G401.6 (cell line): ENCODE measurements around the gene CCDC85A.

Source experiments
- FAIRE-seq: peaks from 2 replicates; lab custom pipeline; 2012; peaks lifted over from hg19 to GRCh38; lab: Jason Lieb, UNC

The CCDC85A gene

DNA sequence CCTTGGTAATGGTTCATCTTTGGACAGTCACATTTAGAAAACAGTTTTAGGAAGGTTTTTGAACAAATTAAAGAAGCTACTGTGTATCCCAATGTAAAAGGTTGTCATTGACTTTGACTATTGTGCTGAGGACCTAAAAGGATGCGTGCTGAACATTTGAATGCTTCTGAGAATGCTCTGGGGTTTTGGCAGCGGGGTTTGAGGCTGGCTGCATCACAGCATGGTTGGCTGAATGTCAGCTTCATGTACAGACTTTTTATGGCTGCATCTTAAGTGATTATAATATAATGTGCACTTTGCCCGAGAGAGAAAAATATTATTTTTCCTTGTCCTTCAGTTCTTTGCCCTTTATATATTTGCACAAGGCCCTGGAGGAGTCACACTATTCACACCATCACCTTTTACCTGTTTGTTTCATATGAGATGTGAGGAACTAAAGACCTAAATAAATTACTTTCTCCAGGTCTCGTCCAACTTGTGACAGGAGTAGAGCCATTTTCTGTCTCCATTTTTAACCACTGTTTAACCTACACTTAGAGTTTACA is 125.9 kb downstream of the CCDC85A start:
- FAIRE-seq, result no peak

GRCh38 chr2:56313500-56313921 is 129.7 kb downstream of the CCDC85A start:
- no peak for FAIRE-seq

DNA sequence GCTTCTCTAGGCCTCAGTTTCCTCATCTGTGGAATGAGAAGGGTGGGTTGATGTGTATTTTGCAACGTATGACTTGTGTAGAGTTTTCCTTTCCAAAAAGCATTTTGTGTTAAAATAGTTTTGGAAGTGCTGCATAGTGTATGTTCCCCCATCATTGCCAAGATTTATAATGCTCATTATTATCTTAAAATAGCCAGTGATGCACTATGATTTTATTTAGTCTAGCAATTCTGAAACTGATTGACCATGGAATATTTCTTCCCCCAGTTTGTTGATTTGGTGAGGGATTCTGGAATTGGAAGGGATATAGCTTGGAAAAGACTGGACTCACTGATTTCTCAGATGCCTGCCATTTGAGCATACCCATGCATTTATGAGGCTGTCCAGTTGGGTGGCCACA is 130.6 kb downstream of the CCDC85A start:
- FAIRE-seq, result no peak

- FAIRE-seq, result no peak
These were observed 131.0 kb downstream of the CCDC85A start for GRCh38 chr2:56314796-56315195.

DNA sequence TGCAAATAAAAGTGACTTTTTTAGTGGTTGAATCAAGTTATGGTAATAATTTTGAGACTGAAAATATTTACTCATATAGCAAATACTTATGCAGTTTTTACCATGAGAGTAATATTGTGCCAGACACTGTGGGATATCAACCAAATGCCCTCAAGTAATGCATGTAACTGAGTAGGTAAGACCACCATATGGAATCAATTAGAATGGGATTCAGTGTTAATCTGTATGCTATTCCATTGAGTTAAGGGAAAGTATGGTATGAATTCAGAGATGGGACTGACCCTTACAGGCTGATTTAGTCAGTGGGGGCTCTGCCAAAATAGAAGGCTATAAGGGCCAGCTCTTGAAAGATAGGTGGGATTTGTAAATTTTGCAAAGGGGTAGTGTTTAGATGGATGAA is 131.6 kb downstream of the CCDC85A start:
- no peak for FAIRE-seq

DNA sequence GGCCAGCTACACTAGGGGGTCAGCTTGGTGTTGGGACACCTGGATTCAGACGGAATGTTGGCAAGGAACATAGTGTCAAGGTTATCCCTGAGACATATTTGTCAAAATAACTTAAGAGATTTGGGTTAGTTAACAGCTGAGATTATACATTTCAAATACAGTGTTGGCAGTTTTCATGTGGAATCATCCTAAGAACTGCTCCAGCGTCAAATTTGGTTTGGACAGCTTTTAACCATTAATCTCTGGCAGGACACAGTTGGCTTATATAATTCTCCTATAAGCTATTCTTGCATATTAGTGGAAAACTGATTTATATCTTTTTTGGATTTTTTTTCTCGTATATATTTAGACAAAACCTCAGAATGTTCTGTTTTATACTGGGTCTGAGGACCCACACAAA is 132.2 kb downstream of the CCDC85A start:
- FAIRE-seq, result no peak

- FAIRE-seq, result no peak
These were observed 134.4 kb downstream of the CCDC85A start for GRCh38 chr2:56318147-56318546.

- FAIRE-seq, result no peak
These were observed 142.0 kb downstream of the CCDC85A start for GRCh38 chr2:56325661-56326345.

GRCh38 chr2:56326346-56326741 is 142.6 kb downstream of the CCDC85A start:
- no peak for FAIRE-seq

DNA sequence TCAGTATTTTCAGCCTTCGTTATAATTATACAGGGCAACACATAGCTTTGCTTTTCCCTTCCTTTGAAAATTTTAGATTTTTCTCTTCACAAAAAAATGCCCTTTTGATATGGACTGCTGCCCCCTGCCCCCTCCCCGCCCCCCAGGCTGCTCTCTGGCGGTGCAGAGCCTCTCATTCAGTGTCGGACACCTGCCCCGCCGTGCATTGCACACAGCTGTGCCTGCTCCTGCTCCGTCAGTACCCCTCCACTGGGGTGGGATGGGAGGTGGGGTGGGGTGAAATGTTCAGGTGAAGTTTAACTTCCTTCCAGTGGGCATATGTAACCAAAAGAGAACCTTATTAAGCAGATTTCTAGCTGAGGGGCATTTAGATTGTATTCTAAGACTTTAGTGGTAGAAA is 148.0 kb downstream of the CCDC85A start:
- FAIRE-seq, result no peak

DNA sequence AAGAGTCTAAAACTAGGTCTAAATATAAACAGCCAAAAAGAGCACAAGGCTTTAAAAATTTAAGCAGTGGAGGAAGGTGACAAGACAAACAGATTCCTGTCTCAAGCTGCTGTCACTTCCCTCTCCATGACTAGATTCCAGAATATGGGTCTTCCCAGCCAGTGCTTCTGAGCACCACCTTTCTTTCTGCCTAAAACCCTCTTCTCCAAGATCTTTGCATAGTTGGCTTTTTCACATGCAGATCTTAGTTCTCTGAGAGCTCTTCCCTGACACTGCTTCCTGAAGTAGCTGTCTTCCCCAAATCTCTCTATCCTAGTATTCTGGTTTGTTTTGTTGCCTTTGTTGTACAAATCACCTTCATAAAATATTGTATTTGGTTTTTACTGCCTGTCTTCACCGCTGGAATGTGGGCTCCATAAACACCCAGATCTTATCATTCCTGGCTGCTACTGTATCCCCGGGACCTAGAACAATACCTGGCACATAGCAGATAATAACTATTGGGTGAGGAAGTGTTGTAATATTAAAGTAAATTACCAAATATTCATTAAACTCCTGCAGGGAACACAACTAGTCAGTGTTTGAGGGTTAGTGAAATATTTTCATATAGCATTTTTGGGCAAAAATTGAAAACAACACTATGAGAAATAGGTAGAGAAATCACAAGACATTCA is 150.2 kb downstream of the CCDC85A start:
- FAIRE-seq, result no peak

DNA sequence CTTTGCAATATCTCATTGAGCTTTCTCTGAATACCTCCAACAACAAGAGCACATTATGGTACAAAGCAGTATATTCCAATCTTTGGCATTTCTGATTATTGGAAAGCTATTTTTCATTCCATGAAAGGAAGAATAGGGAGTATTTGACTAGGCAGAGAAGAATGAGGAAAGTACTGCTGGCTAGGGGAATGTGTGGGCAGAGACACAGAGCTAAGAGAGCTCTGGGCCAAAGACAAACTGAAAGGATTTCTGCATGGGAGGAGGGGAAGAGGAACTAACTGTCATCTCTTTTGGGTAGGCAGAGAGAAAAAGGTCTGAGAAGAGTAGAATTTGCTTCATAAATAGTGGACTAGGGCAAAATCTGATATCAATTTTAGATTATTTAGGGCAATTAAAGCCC is 150.8 kb downstream of the CCDC85A start:
- no peak for FAIRE-seq

- FAIRE-seq, result no peak
These were observed 151.3 kb downstream of the CCDC85A start for GRCh38 chr2:56335101-56335500.

GRCh38 chr2:56337342-56337741 is 153.6 kb downstream of the CCDC85A start:
- FAIRE-seq, result no peak

DNA sequence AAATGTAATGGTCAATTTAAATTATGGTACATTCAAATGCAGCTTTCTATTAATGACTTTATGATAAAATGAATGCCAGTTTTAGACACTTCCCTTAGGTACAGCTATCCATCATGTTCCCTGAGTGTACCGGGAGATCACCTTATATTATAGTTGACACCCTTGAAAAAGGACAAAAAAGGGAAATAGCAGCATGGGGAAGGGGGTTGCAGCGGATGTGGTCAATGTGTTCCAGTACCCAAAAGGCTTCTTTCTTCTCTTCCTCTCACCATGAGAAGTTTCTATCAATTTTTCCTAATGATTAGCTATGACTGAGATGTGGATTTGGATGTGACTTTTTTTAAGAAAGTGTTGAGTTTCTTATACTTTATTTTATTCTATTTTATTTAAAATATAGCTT is 154.4 kb downstream of the CCDC85A start:
- FAIRE-seq, result no peak

DNA sequence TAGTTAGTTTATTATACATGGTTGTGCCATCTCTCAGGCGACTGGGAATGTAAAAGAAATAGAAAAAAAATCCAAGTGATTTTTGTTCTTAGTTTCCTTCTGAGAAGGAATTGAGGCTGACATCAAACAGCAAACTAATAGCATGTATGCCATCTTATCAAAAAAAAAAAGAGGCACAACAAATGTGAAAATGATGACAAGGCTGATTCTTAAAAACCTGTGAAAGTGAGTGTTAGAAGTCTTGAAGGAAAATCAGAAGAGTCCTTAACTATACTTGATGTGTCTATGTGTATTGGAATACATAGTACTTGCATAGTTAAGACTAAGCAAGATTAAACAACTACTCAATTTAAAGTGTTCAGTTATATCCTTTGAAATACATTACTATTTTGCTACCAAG is 161.0 kb downstream of the CCDC85A start:
- no peak for FAIRE-seq

DNA sequence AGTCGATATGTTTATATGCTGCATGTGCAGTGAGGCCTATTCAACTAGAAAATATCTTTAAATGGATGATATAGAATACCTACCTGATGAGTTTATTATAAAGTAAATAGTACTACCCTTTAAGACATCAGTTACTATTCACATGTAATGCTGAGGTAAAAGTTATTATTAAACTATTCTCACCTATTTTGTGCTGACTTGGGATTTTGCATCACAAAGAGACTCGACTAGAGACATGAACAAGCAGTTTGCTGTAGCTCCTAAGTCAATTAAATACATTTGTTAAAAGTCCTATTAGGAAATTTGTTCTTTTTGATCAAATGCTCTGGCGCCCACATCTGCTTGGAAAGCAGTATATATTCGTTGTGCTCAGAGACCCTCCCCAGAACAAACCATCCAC is 164.1 kb downstream of the CCDC85A start:
- no peak for FAIRE-seq

GRCh38 chr2:56348392-56349210 is 164.8 kb downstream of the CCDC85A start:
- FAIRE-seq, result no peak

DNA sequence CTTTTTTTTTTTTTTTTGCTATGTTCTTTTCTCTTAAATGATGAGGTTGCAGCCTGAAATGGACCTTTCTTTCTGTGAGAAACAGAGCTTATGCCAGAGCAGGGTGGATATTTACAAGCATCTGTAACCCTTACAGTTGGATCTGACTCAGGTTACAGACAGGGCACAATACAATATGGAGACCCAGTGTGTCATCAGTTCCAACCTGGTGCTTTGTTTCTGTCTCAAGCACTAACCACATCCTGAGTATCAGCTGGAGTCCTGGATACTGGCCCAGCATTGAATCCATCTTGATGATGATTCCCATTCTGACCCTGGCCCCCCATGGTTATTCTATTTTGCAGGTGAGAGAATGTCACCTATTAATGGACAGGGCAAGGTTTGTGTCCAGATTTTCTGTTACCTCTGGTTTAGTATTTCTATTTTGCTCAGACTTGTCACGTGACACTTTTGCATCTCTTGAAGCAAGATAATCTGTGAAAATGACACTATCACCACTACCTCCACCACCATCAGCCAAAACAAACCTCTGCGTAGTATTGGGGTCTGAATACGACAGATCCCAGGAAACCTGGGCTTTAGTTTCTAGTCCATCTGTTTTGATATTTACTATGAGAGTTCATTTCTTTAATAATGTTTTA is 174.0 kb downstream of the CCDC85A start:
- FAIRE-seq, result no peak

GRCh38 chr2:56361844-56362243 is 178.1 kb downstream of the CCDC85A start:
- FAIRE-seq, result no peak

GRCh38 chr2:56364902-56365301 is 181.1 kb downstream of the CCDC85A start:
- FAIRE-seq, result no peak

- FAIRE-seq, result no peak
These were observed 185.5 kb downstream of the CCDC85A start for GRCh38 chr2:56369316-56369715.
